ENCODE results near the gene HMGB2. TPM values are rescaled to one million over a fixed set of nuclear protein-coding genes. Genes with fewer than 3 reads are reported as not detected.
A peak's percentile ranks its signal among the peaks of the same experiment; 100 is the strongest.

The HMGB2 gene
- total and polyA plus RNA-seq, 2 donors (not counting 3 experiments of a cell fraction or from before 2014, with no cell fraction given), result 45.9 to 233 TPM

GRCh38 chr4:173371292-173372192 is 37.4 kb upstream of the HMGB2 start:
- dilution Hi-C loops (cut with MboI; ENCODE audit: extremely low pct_ligation_motif_present, low sequenced_read_pairs), result no loop called here

More at GRCh38 chr4:173371292-173372192, 37.4 kb upstream of the HMGB2 start:
- DNase-seq (ENCODE audit: low read depth, low spot score) (peak; percentile 83), FAIRE-seq (peak; percentile 72)
- TSS peak; percentile 13 for BruUV-seq (replicated peaks)
- Histone ChIP-seq H3K9ac (replicated peaks; ENCODE audit: extremely low read depth, insufficient read depth, low read length) (peak overlapping the region; percentile 67), H4K20me1 (replicated peaks; ENCODE audit: control insufficient read depth, extremely low read depth, insufficient read depth, low read length) (no peaks in the 10 kb centered on the region), H3K9me3 (replicated peaks; ENCODE audit: control insufficient read depth, insufficient read depth, low read length) (no peaks in the 10 kb centered on the region), H3K9me1 (replicated peaks; ENCODE audit: control insufficient read depth, extremely low read depth, insufficient read depth, low read length) (no peaks in the 10 kb centered on the region), H2AFZ (ENCODE audit: low read depth, low read length) (peak overlapping the region; percentile 61), H3K4me3 (replicated peaks in 1 of 3; ENCODE audit: insufficient read depth in 1 of 3, low read depth in 1 of 3, low read length in 3 of 3) (peak overlapping the region; percentile 79 to 91 (median 87)), H3K4me1 (ENCODE audit: control insufficient read depth, extremely low read depth, insufficient read depth, low read length) (peaks cover 24% of the 10 kb centered on the region), H3K36me3 (ENCODE audit: control insufficient read depth in 2 of 2, extremely low read depth in 1 of 2, insufficient read depth in 2 of 2, low read length in 2 of 2) (peaks cover 0 to 3% of the 10 kb centered on the region in 2 experiments), H3K4me2 (ENCODE audit: insufficient read depth, low read length) (peak overlapping the region; percentile 93), H3K79me2 (ENCODE audit: control insufficient read depth, insufficient read depth, low read length) (peaks cover 27% of the 10 kb centered on the region), H3K27ac (ENCODE audit: insufficient read depth, low read depth, low read length) (peak overlapping the region; percentile 12), H3K27me3 (ENCODE audit: control insufficient read depth in 2 of 2, insufficient read depth in 2 of 2, low read length in 2 of 2) (no peaks in the 10 kb centered on the region)
- TF ChIP-seq GATA2 (IDR thresholded peaks at IDR 0.05; ENCODE audit: insufficient read depth, insufficient read length, low read depth, low read length) (no peak), EZH2 (IDR thresholded peaks at IDR 0.05; ENCODE audit: borderline replicate concordance, low read depth, low read length, severe bottlenecking) (no peak), MYC (IDR thresholded peaks at IDR 0.05; ENCODE audit: low read depth, low read length) (no peak), MAX (IDR thresholded peaks at IDR 0.05; ENCODE audit: insufficient read depth, insufficient read length) (no peak), CTCF (IDR thresholded peaks at IDR 0.05; ENCODE audit: extremely low read depth in 1 of 2, insufficient read depth in 1 of 2, low read depth in 1 of 2, low read length in 2 of 2) (no peak), POLR2A (IDR thresholded peaks at IDR 0.05; ENCODE audit: low read depth, low read length) (peak; percentile 65), JUN (IDR thresholded peaks at IDR 0.05; ENCODE audit: borderline replicate concordance, insufficient read depth, insufficient read length, low read depth) (no peak), POLR2AphosphoS5 (IDR thresholded peaks at IDR 0.05; ENCODE audit: insufficient read depth, low read depth, low read length) (no peak), FOS (IDR thresholded peaks at IDR 0.05; ENCODE audit: borderline replicate concordance, insufficient read depth, low read length) (no peak)
- intact Hi-C loops (cut with micrococcal nuclease), result loop anchor here (1.0 to 5.0 kb wide), 4 partner anchors 42 to 359 kb away; partner anchors contain the start of gene GALNT7
- ChIA-PET CTCF (interaction anchor here (0.9 to 4.3 kb wide), 15 partner anchors 11 to 358 kb away, joined by 3 to 37 read pairs (median 5); partner anchors contain the start of gene HMGB2), POLR2A (interaction anchor here (0.6 to 6.1 kb wide), 3 partner anchors 38 to 747 kb away, joined by 7 to 127 read pairs (median 10); partner anchors contain the start of gene HMGB2)

All from endothelial cell of umbilical vein (primary cell).